HCEC 1CT (cell line): ENCODE results near the gene ROR2.

Experiments
- DNase-seq: peaks from one replicate; pipeline ENCODE4 v3.0.0-alpha.2; 2017

Gene ROR2

DNA sequence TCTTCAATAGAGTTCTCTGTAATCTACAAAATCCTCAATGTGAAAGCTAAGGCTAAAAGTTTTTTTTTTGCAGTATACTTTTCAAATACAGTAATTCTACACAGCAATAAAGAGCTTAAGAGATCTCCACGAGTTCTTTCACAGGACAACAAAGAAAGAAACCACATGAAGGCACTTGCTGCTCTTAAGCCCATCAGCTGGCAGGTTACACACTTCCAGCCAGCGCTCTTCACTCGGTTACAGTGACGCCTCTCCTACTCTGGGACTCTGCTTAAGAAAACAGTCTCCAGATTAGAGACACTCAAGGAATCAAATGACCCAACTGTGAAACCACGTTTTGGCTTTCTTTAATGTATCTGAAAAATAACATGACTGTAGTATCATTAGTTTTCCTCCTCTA, 85.0 kb downstream of the ROR2 start:
- DNase-seq: no peak

GRCh38 chr9:91864380-91864779, 85.6 kb downstream of the ROR2 start:
- DNase-seq: no peak

- no peak for DNase-seq
Observed at GRCh38 chr9:91863469-91863868, 86.6 kb downstream of the ROR2 start.

GRCh38 chr9:91858213-91859030, 91.6 kb downstream of the ROR2 start:
- DNase-seq: no peak

DNA sequence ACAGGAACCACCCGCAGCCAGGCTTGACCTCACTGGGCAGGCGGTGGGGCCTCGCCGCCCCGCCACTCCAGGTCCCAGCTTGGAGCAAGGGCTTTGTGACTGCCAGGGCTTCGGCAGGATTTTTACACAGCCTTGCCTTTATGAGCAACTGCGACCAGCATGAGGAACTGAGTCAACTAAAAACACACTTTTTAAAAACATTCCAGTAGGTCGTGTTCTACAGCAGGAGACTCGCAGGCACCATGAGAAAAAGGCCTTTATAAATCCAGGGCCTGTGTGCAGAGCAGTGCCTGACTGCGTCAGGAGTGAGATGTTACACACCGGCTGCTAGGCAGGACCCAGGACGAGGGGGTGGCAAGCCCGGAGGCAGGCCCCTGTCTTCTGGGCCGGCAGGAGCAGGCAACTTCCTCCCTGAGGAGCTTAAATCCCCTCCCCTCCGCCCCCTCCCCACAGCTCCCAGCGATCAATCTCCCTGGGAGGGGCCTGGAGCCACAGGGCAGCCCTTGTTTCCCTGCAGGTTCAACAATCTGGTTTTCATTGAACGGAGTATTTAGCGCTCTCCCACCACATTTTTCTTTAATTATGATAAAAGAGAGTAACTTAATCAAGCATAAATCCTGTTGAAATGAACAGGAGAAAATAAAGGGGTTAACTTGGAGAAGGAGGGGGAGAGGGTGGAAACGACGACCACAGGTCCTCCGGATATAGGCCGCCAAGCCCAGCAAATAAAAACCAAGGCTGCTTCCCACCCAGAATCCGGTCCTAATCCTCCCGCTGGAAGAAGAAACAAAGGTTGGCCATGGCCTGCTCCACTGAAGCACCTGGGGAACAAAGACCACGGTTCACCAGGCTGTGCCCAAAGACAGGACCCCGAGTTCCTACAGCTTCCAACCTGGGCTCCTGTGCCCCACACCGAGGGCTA, 92.5 kb downstream of the ROR2 start:
- DNase-seq: no peak

- DNase-seq: no peak
Observed at GRCh38 chr9:91856419-91856818, 93.6 kb downstream of the ROR2 start.

GRCh38 chr9:91855196-91855595, 94.8 kb downstream of the ROR2 start:
- no peak for DNase-seq

- DNase-seq: no peak
Observed at GRCh38 chr9:91852801-91853347, 97.2 kb downstream of the ROR2 start.

GRCh38 chr9:91849694-91850093, 100.3 kb downstream of the ROR2 start:
- no peak for DNase-seq

DNA sequence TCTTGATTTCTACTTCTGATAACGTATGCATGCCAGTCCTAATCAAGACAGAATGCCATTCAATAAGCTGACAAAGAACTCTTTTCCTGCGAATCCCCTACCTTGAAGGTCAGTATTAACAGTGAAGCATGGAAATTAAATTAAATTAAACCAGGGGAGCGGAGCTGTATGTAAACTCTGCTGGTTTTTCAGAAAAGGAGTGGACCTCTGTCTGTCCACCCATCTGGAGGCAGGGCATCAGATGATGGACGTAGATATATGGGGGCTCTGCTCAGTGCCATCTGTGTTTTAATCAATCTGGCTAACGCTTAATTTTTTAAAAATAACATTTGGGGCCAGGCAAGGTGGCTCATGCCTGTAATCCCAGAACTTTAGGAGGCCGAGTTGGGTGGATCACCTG, 101.9 kb downstream of the ROR2 start:
- no peak for DNase-seq

DNA sequence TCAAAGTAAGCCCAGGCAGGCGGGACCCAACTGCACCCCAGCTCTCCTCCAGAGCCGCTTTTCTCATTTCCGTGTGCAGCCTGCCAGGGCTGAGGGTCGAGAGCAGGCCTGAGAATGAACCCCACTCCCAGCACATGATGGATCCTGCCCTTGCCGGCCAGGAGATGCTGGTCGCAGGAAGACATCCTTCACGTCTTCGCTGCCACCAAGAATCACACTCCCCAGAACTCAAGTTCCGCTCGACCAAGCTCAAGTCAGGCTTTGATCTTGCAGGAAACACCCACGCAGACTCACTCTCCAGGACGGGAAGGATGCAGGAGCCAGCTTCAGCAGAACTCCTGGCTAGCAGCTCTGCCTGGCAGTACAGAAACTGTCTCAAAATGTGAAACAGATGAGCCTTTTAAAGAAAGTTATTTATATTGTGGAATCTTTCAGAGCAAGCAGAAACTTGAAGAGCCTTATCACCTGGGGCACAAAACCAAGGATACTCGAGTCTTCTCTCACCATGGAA, 102.4 kb downstream of the ROR2 start:
- DNase-seq: no peak

DNA sequence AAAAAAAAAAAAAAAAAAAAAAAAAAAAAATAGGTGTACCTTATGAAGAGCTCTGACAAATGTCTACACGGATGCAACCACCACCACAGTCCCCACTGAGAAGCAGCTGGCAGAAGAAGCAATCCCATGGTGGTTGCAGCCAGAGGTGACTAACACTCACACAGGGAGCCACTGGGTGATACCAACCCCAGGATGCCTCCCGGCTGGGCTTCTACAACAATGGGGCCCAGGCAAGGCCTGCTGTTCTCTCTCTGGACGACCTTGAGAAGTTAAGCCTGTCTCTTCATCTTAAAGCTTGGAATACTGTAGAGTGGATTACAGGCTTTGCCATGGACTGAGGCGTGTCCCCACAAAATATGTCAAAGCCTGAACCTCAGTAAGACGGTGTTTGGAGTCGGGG, 104.1 kb downstream of the ROR2 start:
- DNase-seq: no peak

DNA sequence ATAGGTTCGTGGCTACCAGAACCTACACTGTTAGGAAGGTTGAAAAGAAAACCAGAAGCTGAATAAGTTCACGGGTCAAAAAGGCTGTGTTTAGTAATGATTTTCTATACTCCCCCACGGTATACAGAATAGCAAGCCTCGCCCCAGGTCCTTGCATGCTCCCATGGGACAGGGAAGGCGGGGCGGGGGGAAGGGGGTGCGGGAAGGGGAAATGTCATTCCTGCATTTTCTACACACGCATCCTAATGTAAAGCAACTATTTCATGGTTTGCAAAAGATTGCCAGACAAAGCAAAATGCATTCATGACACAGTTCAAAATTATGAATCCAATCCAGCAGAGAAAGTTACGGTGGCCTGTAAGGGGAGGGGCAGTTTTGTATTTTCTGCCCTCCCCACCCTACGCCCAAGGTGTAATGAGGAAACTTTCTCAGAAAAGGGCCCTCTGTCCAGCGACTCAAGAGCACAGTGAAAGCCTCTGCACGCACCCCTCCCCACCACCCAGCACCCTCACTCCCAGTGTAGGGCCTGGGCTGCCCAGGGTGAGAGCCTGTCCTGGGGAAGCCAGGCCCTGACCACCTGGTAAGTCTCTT, 105.2 kb downstream of the ROR2 start:
- DNase-seq: no peak

GRCh38 chr9:91844190-91844589, 105.8 kb downstream of the ROR2 start:
- DNase-seq: no peak

DNA sequence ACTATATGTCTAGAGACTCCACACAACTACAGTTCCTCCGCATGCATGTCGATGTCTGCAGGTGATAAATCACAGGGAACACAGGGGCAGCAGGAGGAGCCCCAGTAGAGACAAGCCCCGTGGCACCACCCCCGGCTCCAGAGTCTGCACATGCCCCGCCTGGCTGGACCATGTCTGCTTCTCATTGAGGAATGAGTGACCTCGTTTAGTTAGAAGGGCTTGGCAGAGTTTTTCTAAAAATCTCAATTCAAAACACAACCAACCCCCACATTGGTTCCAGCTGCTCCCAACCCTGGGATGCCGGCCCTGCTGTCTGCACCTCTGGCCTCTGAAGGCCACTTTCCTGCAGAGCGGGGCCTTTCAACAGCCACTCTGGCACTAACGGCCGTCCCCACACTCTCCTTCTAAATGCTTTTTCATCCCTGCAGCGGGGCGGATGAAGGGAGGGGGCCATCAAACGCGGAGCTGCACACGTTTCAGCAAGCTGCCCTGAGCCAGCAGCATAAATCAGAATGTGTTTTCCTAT, 106.3 kb downstream of the ROR2 start:
- no peak for DNase-seq

DNA sequence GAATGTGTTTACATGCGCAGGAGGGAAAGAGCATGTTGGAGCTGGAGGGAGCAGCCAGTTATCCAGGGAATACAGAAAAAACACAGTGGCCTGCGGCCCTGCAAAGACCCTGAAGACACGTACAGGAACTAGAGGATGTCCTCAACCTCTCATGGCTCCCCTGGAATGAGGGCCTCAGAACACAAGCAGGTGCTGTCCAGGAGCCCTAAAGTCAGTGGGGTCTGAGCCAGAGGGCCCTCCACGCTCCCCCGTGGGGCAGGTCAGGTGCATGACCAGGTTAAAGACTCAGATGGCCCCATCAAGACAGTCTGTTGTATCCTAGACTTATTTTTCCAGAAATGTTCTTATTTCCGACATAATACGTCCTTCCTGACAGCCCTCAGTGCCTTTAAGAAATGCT, 106.9 kb downstream of the ROR2 start:
- DNase-seq: no peak

- no peak for DNase-seq
Observed at GRCh38 chr9:91842358-91843049, 107.5 kb downstream of the ROR2 start.

- DNase-seq: no peak
Observed at GRCh38 chr9:91841591-91841990, 108.4 kb downstream of the ROR2 start.

DNA sequence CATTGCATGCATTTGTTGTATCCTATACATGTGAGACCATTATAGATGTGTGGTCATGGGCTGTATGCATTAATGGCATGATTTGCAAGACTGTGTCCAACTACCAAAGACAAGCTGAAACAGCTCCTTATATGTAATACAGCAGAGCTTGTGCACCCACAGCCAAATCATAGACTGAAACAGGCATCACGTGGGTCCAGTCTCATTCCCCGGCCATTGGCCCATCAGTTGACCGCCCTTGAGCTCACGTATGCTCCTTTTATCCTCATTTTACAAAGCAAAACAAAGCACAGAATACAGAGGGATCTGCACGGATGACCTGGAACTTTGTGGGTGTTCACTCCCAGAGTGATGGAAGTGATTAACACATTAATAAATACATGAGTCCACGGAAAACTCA, 109.1 kb downstream of the ROR2 start:
- no peak for DNase-seq

GRCh38 chr9:91840469-91840868, 109.6 kb downstream of the ROR2 start:
- no peak for DNase-seq

DNA sequence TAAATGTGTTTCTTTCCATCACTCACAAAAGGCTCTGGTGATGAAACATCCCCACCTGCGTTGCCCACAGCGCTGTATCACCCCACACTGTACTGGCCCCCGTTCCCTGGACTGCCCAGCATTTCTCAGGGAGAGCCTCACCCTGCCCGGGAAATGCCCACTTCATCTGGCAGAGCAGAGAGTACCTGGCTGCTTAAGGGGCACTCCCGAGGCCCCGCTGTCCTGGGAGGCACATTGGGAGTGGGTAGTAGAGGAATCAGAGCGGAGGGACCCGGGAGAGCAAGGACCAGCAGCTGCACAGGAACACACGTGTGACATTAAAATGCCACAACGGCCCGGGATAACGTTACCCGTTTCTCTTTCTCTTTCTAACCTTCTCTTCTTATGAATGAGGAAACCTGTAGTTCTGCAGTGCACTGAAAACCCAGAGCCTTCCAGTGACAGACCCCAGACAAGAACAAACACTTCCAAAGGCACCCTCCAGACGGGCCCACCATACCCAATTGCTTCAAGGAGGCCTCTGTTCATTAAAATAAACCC, 110.0 kb downstream of the ROR2 start:
- DNase-seq: no peak
